Activated B cell treated with CpG ODN at 0.5 μM for 24 hours (primary cell): ENCODE results near the gene IL32. TPM values are rescaled to one million over a fixed set of nuclear protein-coding genes. Genes with fewer than 3 reads are reported as not detected.
"Not testable (repeated sequence)": the region's sequence is repeated elsewhere in the genome, so short reads cannot be mapped to it uniquely, and the experiment has no call there.

ENCODE experiments used
- ATAC-seq: fragments of 200-7000 bp; cut with Tn5 transposase; one replicate; pipeline ENCODE4 v1.10.0; 2021; ENCODE audit warnings: low read depth, mild to moderate bottlenecking, moderate library complexity
- CTCF ChIA-PET: fragments of 350-600 bp; sonication (Branson Sonifier 250); formaldehyde crosslinking; loops from one replicate; lab custom pipeline; 2021; ENCODE audit warnings: antibody characterized with exemption; lab: Charles Lee
- POLR2A ChIA-PET: fragments of 350-600 bp; sonication (Branson Sonifier 250); formaldehyde crosslinking; loops from one replicate; lab custom pipeline; 2021; ENCODE audit warnings: antibody characterized with exemption; lab: Charles Lee
- DNase-seq: peaks from one replicate; pipeline ENCODE4 v3.0.0; 2022
- H3K27ac Mint-ChIP-seq: one replicate; pipeline ENCODE4 v1.8.0; 2020; ENCODE audit warnings: mixed read lengths
- H3K27me3 Mint-ChIP-seq: one replicate; pipeline ENCODE4 v1.8.0; 2021; ENCODE audit warnings: mixed read lengths
- H3K36me3 Mint-ChIP-seq: one replicate; pipeline ENCODE4 v1.8.0; 2021; ENCODE audit warnings: low read depth, mixed read lengths
- H3K4me1 Mint-ChIP-seq: one replicate; pipeline ENCODE4 v1.8.0; 2021; ENCODE audit warnings: mixed read lengths
- H3K4me3 Mint-ChIP-seq: one replicate; pipeline ENCODE4 v1.8.0; 2020; ENCODE audit warnings: mild to moderate bottlenecking, mixed read lengths
- H3K9me3 Mint-ChIP-seq: one replicate; pipeline ENCODE4 v1.8.0; 2020; ENCODE audit warnings: mixed read lengths
- CTCF ChIP-seq: fragments of 200-600 bp; IDR thresholded peaks from one replicate; pipeline ENCODE4 v1.8.0; 2022; ENCODE audit warnings: antibody characterized with exemption, mild to moderate bottlenecking
- intact Hi-C: fragments of 100-400 bp; cut with micrococcal nuclease; formaldehyde crosslinking; loops from one replicate; pipeline ENCODE4 v1.15.1; 2024
- total RNA-seq: library from RNA; stranded (reverse); gene quantifications from 2 replicates; pipeline ENCODE4 v1.2.3, GENCODE V29; 2022

IL32 gene
- total RNA-seq, 1 donor from 2014 or later = 3.4 TPM

GRCh38 chr16:3076577-3076976 is 11.1 kb downstream of the IL32 start:
- CTCF ChIA-PET = interaction anchor here (0.9 to 3.2 kb wide), 6 partner anchors 17 to 58 kb away, joined by 3 to 13 read pairs (median 3); partner anchors contain the start of gene ZNF213
- POLR2A ChIA-PET = interaction anchor here (0.9 to 3.1 kb wide), 4 partner anchors 18 to 58 kb away, joined by 3 to 18 read pairs (median 7); partner anchors contain the start of gene ZNF213
- peaks cover 5% of the 10 kb centered on the region for H3K9me3 Mint-ChIP-seq
- no peaks in the 10 kb centered on the region for H3K27me3 Mint-ChIP-seq
- H3K27ac Mint-ChIP-seq = peak overlapping the region; percentile 64
- DNase-seq (no peak), ATAC-seq (no peak)
- H3K36me3 Mint-ChIP-seq = no peaks in the 10 kb centered on the region
- peaks cover 59% of the 10 kb centered on the region for H3K4me1 Mint-ChIP-seq
- peak overlapping the region; percentile 64 for H3K4me3 Mint-ChIP-seq
- intact Hi-C loops = no loop called here
- TF ChIP-seq CTCF = no peak

GRCh38 chr16:3080024-3080423 is 14.6 kb downstream of the IL32 start:
- peaks cover 31% of the 10 kb centered on the region for H3K4me1 Mint-ChIP-seq
- no peak for TF ChIP-seq CTCF
- ChIA-PET POLR2A (no interaction called here), CTCF (no interaction called here)
- no peak for DNase-seq
- no peak overlapping the region for H3K4me3 Mint-ChIP-seq
- intact Hi-C loops = no loop called here
- no peak overlapping the region for H3K27ac Mint-ChIP-seq
- no peak for ATAC-seq
- H3K9me3 Mint-ChIP-seq = peaks cover 5% of the 10 kb centered on the region
- H3K27me3 Mint-ChIP-seq = no peaks in the 10 kb centered on the region
- no peaks in the 10 kb centered on the region for H3K36me3 Mint-ChIP-seq

GRCh38 chr16:3081957-3082356 is 16.5 kb downstream of the IL32 start:
- CTCF ChIA-PET = interaction anchor here (0.6 kb wide), 1 partner anchor 106 kb away, joined by 3 read pairs; no protein-coding TSS in a partner anchor
- ATAC-seq, POLR2A ChIA-PET, DNase-seq, H3K27me3 Mint-ChIP-seq, H3K9me3 Mint-ChIP-seq, H3K36me3 Mint-ChIP-seq, intact Hi-C loops, H3K27ac Mint-ChIP-seq, H3K4me3 Mint-ChIP-seq: not testable (repeated sequence)
- H3K4me1 Mint-ChIP-seq = peaks cover 12% of the 10 kb centered on the region

GRCh38 chr16:3083408-3083807 is 18.0 kb downstream of the IL32 start:
- H3K27ac Mint-ChIP-seq, H3K27me3 Mint-ChIP-seq, H3K36me3 Mint-ChIP-seq, intact Hi-C loops, H3K4me1 Mint-ChIP-seq, POLR2A ChIA-PET, ATAC-seq, H3K4me3 Mint-ChIP-seq, H3K9me3 Mint-ChIP-seq, DNase-seq, CTCF ChIA-PET: not testable (repeated sequence)

GRCh38 chr16:3084491-3084890 is 19.1 kb downstream of the IL32 start:
- DNase-seq (no peak), ATAC-seq (no peak)
- H3K4me3 Mint-ChIP-seq = no peak overlapping the region
- no peak for TF ChIP-seq CTCF
- no peaks in the 10 kb centered on the region for H3K9me3 Mint-ChIP-seq
- intact Hi-C loops = no loop called here
- ChIA-PET POLR2A (interaction anchor here (0.7 kb wide), 1 partner anchor 402 kb away, joined by 4 read pairs; the partner anchor contains the start of gene KCTD5), CTCF (no interaction called here)
- H3K27ac Mint-ChIP-seq = no peak overlapping the region
- no peaks in the 10 kb centered on the region for H3K36me3 Mint-ChIP-seq
- H3K4me1 Mint-ChIP-seq = peaks cover 5% of the 10 kb centered on the region
- H3K27me3 Mint-ChIP-seq = peaks cover 10% of the 10 kb centered on the region

GRCh38 chr16:3084969-3085670 is 19.7 kb downstream of the IL32 start:
- H3K36me3 Mint-ChIP-seq = no peaks in the 10 kb centered on the region
- ATAC-seq (no peak), DNase-seq (no peak)
- no peak overlapping the region for H3K27ac Mint-ChIP-seq
- POLR2A ChIA-PET = interaction anchor here (0.9 kb wide), 1 partner anchor 11 kb away, joined by 6 read pairs; no protein-coding TSS in a partner anchor
- intact Hi-C loops = no loop called here
- H3K27me3 Mint-ChIP-seq = peaks cover 10% of the 10 kb centered on the region
- CTCF ChIA-PET = no interaction called here
- peaks cover 5% of the 10 kb centered on the region for H3K4me1 Mint-ChIP-seq
- no peaks in the 10 kb centered on the region for H3K9me3 Mint-ChIP-seq
- no peak for TF ChIP-seq CTCF
- no peak overlapping the region for H3K4me3 Mint-ChIP-seq
